ENCODE measurements around the gene GNA14. TPM values are rescaled to one million over a fixed set of nuclear protein-coding genes. Genes with fewer than 3 reads are reported as not detected.

Gene GNA14
- total and polyA plus RNA-seq, 2 donors (not counting 1 experiment from before 2014, with no cell fraction given), result 0.50 to 0.52 TPM

GRCh38 chr9:77563174-77563573, 84.9 kb downstream of the GNA14 start:
- no peaks in the 10 kb centered on the region for H3K4me1 ChIP-seq (ENCODE audit: control insufficient read depth, extremely low read depth, insufficient read depth, low read length)
- no peaks in the 10 kb centered on the region for H3K9me3 ChIP-seq (ENCODE audit: control insufficient read depth, insufficient read depth, low read depth, low read length)
- no peak overlapping the region for H3K4me2 ChIP-seq (ENCODE audit: extremely low read depth, insufficient read depth, low read length)
- no peaks in the 10 kb centered on the region for H3K79me2 ChIP-seq (ENCODE audit: control insufficient read depth, insufficient read depth, low read length)
- H3K4me3 ChIP-seq (replicated peaks in 1 of 4; ENCODE audit: control extremely low read depth in 1 of 4, insufficient read depth in 1 of 4, low read depth in 3 of 4, low read length in 4 of 4), result no peak overlapping the region
- H4K20me1 ChIP-seq (ENCODE audit: control insufficient read depth, extremely low read depth, insufficient read depth, low read length), result no peaks in the 10 kb centered on the region
- no peak for TF ChIP-seq CTCF (conservative IDR thresholded peaks at IDR 0.05 in 1 of 2, IDR thresholded peaks at IDR 0.05 in 1 of 2; ENCODE audit: low read depth in 1 of 2, low read length in 2 of 2)
- TF ChIP-seq EZH2 (IDR thresholded peaks at IDR 0.05; ENCODE audit: low read length, missing control alignments), result no peak
- H3K27ac ChIP-seq (ENCODE audit: insufficient read depth, low read length), result no peak overlapping the region
- no peaks in the 10 kb centered on the region for H3K27me3 ChIP-seq (ENCODE audit: control insufficient read depth, insufficient read depth, low read length)
- no peaks in the 10 kb centered on the region for H3K36me3 ChIP-seq (ENCODE audit: control insufficient read depth, insufficient read depth, low read length)
- H3K9ac ChIP-seq (ENCODE audit: insufficient read depth, low read length), result no peak overlapping the region
- no peak overlapping the region for H2AFZ ChIP-seq (ENCODE audit: low read length)
- no peak for DNase-seq (ENCODE audit: low read depth in 2 of 2)

DNA sequence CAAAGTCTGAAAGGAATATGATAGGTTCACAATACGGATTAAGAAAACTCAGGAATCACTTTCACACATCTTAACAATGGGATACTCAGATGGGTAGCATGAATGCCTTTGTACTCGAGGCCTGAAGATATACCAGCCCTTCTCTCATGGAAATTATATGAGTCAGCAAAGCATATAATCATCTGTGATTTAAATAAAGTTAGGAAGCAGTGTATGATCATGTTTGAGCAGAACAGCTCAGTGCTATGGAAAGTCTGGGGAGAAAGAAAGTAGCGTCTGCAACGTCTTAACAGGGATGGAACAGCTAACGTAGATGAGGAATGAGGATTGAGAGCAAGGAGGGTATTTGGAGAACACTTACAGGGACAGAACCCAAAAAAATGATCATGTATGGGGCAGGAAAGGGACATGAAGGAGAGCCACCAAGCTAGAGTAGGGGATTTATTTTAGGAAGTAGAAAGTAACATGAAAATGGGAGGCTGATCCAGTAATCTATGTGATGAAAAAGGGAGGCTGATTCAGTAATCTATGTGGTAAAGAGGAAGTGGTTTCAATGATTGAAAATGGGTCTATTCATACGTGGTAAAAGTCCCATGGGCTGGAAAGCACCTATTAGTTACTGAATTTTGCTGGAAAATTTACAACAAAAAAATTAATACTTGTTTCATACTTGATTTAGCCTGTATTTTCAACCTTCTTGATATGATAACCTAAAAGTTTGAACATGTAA, 85.9 kb downstream of the GNA14 start:
- Histone ChIP-seq H3K27me3 (ENCODE audit: control insufficient read depth, insufficient read depth, low read length) (no peaks in the 10 kb centered on the region), H3K4me3 (replicated peaks in 1 of 4; ENCODE audit: control extremely low read depth in 1 of 4, insufficient read depth in 1 of 4, low read depth in 3 of 4, low read length in 4 of 4) (no peak overlapping the region), H3K9ac (ENCODE audit: insufficient read depth, low read length) (no peak overlapping the region), H3K4me1 (ENCODE audit: control insufficient read depth, extremely low read depth, insufficient read depth, low read length) (no peaks in the 10 kb centered on the region), H4K20me1 (ENCODE audit: control insufficient read depth, extremely low read depth, insufficient read depth, low read length) (no peaks in the 10 kb centered on the region), H3K9me3 (ENCODE audit: control insufficient read depth, insufficient read depth, low read depth, low read length) (no peaks in the 10 kb centered on the region), H3K27ac (ENCODE audit: insufficient read depth, low read length) (no peak overlapping the region), H3K4me2 (ENCODE audit: extremely low read depth, insufficient read depth, low read length) (no peak overlapping the region), H3K79me2 (ENCODE audit: control insufficient read depth, insufficient read depth, low read length) (no peaks in the 10 kb centered on the region), H2AFZ (ENCODE audit: low read length) (no peak overlapping the region), H3K36me3 (ENCODE audit: control insufficient read depth, insufficient read depth, low read length) (no peaks in the 10 kb centered on the region)
- DNase-seq (ENCODE audit: low read depth in 2 of 2), result no peak
- no peak for TF ChIP-seq EZH2 (IDR thresholded peaks at IDR 0.05; ENCODE audit: low read length, missing control alignments)
- no peak for TF ChIP-seq CTCF (conservative IDR thresholded peaks at IDR 0.05 in 1 of 2, IDR thresholded peaks at IDR 0.05 in 1 of 2; ENCODE audit: low read depth in 1 of 2, low read length in 2 of 2)

GRCh38 chr9:77561331-77562018, 86.6 kb downstream of the GNA14 start:
- Histone ChIP-seq H3K4me3 (replicated peaks in 1 of 4; ENCODE audit: control extremely low read depth in 1 of 4, insufficient read depth in 1 of 4, low read depth in 3 of 4, low read length in 4 of 4) (no peak overlapping the region), H3K79me2 (ENCODE audit: control insufficient read depth, insufficient read depth, low read length) (no peaks in the 10 kb centered on the region), H3K4me2 (ENCODE audit: extremely low read depth, insufficient read depth, low read length) (no peak overlapping the region)

More at GRCh38 chr9:77561331-77562018, 86.6 kb downstream of the GNA14 start:
- Histone ChIP-seq H3K9me3 (ENCODE audit: control insufficient read depth, insufficient read depth, low read depth, low read length) (no peaks in the 10 kb centered on the region), H2AFZ (ENCODE audit: low read length) (no peak overlapping the region), H3K27me3 (ENCODE audit: control insufficient read depth, insufficient read depth, low read length) (no peaks in the 10 kb centered on the region), H4K20me1 (ENCODE audit: control insufficient read depth, extremely low read depth, insufficient read depth, low read length) (no peaks in the 10 kb centered on the region), H3K27ac (ENCODE audit: insufficient read depth, low read length) (no peak overlapping the region), H3K9ac (ENCODE audit: insufficient read depth, low read length) (no peak overlapping the region), H3K36me3 (ENCODE audit: control insufficient read depth, insufficient read depth, low read length) (no peaks in the 10 kb centered on the region), H3K4me1 (ENCODE audit: control insufficient read depth, extremely low read depth, insufficient read depth, low read length) (no peaks in the 10 kb centered on the region)
- DNase-seq (ENCODE audit: low read depth in 2 of 2), result no peak
- TF ChIP-seq CTCF (conservative IDR thresholded peaks at IDR 0.05 in 1 of 2, IDR thresholded peaks at IDR 0.05 in 1 of 2; ENCODE audit: low read depth in 1 of 2, low read length in 2 of 2), result no peak
- TF ChIP-seq EZH2 (IDR thresholded peaks at IDR 0.05; ENCODE audit: low read length, missing control alignments), result no peak

Data from fibroblast of lung (primary cell).